ENCODE measurements around the gene FJX1.
A peak's percentile ranks its signal among the peaks of the same experiment; 100 is the strongest.

Gene FJX1

DNA sequence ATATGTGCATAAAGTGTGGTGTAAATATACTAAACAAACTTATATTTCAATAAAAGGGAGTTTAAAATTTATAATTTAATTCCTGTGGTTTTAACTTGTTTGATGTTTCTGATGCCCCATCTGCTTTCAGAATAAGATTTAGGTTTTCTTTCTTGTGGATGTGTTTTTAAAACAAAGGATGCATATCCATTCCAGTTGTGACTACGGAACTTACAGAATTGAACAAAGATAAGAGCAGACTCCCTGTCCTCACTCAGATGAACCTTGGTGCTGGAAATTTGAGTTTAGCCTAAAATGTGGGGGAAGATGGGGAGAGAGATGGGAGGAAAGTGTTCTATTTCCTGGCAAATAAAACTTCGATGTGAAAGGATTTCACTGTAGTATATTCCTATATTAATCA, 2.5 kb downstream of the FJX1 start:
- Histone ChIP-seq H3K36me3 (ENCODE audit: control insufficient read depth, insufficient read depth, low read length) (no peaks in the 10 kb centered on the region), H3K4me3 (ENCODE audit: low read depth, low read length) (peak overlapping the region; percentile 69; the same call in 1 of the 2 replicates), H3K9ac (ENCODE audit: low read length) (no peak overlapping the region), H3K9me3 (ENCODE audit: control insufficient read depth, insufficient read depth, low read depth, low read length) (no peaks in the 10 kb centered on the region), H3K4me1 (ENCODE audit: control insufficient read depth, insufficient read depth, low read length) (peaks cover 18% of the 10 kb centered on the region), H3K27ac (ENCODE audit: low read depth, low read length) (no peak overlapping the region), H3K27me3 (ENCODE audit: control insufficient read depth, insufficient read depth, low read length) (peaks cover 38% of the 10 kb centered on the region)

DNA sequence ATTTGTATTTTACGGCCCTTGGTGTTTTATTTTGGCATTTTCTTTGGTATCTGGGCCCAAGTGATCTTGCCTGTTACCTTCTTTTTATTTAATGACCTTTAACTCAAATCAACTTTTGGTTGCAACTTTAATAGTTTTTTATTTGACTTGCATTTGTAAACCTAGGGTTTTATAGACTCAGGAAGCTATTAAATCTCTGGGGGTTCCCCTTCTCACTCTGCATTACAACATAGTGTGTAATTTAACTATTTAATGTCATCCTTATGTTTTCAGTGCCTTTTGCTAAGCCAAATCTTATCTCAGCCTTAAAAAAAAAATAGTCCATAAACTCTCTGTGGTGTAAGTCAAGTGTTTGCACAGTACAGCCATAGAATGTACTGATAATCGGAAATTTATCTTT, 3.4 kb downstream of the FJX1 start:
- peaks cover 18% of the 10 kb centered on the region for H3K4me1 ChIP-seq (ENCODE audit: control insufficient read depth, insufficient read depth, low read length)
- H3K27ac ChIP-seq (ENCODE audit: low read depth, low read length), result no peak overlapping the region
- H3K4me3 ChIP-seq (ENCODE audit: low read depth, low read length), result no peak overlapping the region
- no peaks in the 10 kb centered on the region for H3K36me3 ChIP-seq (ENCODE audit: control insufficient read depth, insufficient read depth, low read length)
- H3K9ac ChIP-seq (ENCODE audit: low read length), result no peak overlapping the region
- no peaks in the 10 kb centered on the region for H3K9me3 ChIP-seq (ENCODE audit: control insufficient read depth, insufficient read depth, low read depth, low read length)
- peaks cover 36% of the 10 kb centered on the region for H3K27me3 ChIP-seq (ENCODE audit: control insufficient read depth, insufficient read depth, low read length)

- H3K9me3 ChIP-seq (ENCODE audit: control insufficient read depth, insufficient read depth, low read depth, low read length), result no peaks in the 10 kb centered on the region
- no peak overlapping the region for H3K4me3 ChIP-seq (ENCODE audit: low read depth, low read length)
- no peak overlapping the region for H3K9ac ChIP-seq (ENCODE audit: low read length)
- H3K27ac ChIP-seq (ENCODE audit: low read depth, low read length), result no peak overlapping the region
- H3K36me3 ChIP-seq (ENCODE audit: control insufficient read depth, insufficient read depth, low read length), result no peaks in the 10 kb centered on the region
- peaks cover 31% of the 10 kb centered on the region for H3K27me3 ChIP-seq (ENCODE audit: control insufficient read depth, insufficient read depth, low read length)
- H3K4me1 ChIP-seq (ENCODE audit: control insufficient read depth, insufficient read depth, low read length), result peaks cover 18% of the 10 kb centered on the region
Observed at GRCh38 chr11:35622070-35622469, 3.8 kb downstream of the FJX1 start.

DNA sequence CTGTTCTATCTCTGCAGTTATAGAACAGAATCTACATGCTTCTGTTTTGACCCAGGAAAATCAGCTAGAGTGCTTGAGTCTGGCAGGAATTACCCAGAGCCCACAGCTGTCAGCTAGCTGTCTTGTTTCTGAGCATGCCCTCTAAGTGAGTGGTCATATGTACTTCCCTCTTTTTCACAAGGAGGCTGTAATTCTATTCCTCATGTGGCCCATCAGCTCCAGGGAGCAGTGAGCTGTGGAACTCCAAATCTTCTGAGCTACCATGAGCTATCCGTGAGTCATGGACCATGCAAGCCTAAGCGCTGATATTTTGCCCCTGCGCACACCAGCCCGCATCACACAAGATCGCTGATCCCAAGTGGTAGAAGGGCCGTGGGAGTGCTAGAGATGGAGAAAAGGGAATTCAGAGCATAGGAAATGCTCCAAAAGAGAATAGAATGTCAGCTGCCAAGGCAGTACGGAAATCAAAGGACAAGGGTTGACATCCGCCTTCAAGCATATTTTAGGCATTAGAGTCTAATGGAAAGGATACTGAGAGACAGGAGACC, 5.4 kb downstream of the FJX1 start:
- no peaks in the 10 kb centered on the region for H3K9me3 ChIP-seq (ENCODE audit: control insufficient read depth, insufficient read depth, low read depth, low read length)
- peaks cover 25% of the 10 kb centered on the region for H3K27me3 ChIP-seq (ENCODE audit: control insufficient read depth, insufficient read depth, low read length)
- H3K9ac ChIP-seq (ENCODE audit: low read length), result no peak overlapping the region
- no peak overlapping the region for H3K27ac ChIP-seq (ENCODE audit: low read depth, low read length)
- H3K4me1 ChIP-seq (ENCODE audit: control insufficient read depth, insufficient read depth, low read length), result peaks cover 18% of the 10 kb centered on the region
- H3K4me3 ChIP-seq (ENCODE audit: low read depth, low read length), result no peak overlapping the region
- H3K36me3 ChIP-seq (ENCODE audit: control insufficient read depth, insufficient read depth, low read length), result no peaks in the 10 kb centered on the region

GRCh38 chr11:35624316-35624715, 6.1 kb downstream of the FJX1 start:
- H3K4me3 ChIP-seq (ENCODE audit: low read depth, low read length), result no peak overlapping the region
- H3K4me1 ChIP-seq (ENCODE audit: control insufficient read depth, insufficient read depth, low read length), result peaks cover 15% of the 10 kb centered on the region
- H3K27ac ChIP-seq (ENCODE audit: low read depth, low read length), result no peak overlapping the region
- H3K9me3 ChIP-seq (ENCODE audit: control insufficient read depth, insufficient read depth, low read depth, low read length), result no peaks in the 10 kb centered on the region
- no peak overlapping the region for H3K9ac ChIP-seq (ENCODE audit: low read length)
- H3K36me3 ChIP-seq (ENCODE audit: control insufficient read depth, insufficient read depth, low read length), result no peaks in the 10 kb centered on the region
- H3K27me3 ChIP-seq (ENCODE audit: control insufficient read depth, insufficient read depth, low read length), result peaks cover 19% of the 10 kb centered on the region

DNA sequence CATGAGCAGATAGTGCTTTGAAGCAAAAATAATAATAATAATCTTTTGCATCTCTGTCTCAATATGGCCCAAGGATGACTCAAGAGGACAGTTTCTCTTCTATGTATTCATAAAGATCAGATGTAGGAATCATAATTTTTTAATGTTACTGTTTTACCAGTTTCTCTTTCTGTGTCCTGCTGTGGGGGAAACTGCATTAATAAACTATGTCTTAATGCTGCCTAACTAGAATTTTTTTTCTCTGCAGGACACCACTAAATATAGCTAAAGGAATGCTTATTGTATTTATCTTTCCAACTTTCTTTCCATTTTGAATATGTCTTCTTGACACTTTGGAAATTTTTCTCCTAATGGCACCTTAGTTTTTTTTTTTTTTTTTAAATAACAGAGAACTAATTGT, 6.5 kb downstream of the FJX1 start:
- Histone ChIP-seq H3K27me3 (ENCODE audit: control insufficient read depth, insufficient read depth, low read length) (peaks cover 14% of the 10 kb centered on the region), H3K4me3 (ENCODE audit: low read depth, low read length) (no peak overlapping the region), H3K27ac (ENCODE audit: low read depth, low read length) (no peak overlapping the region), H3K9me3 (ENCODE audit: control insufficient read depth, insufficient read depth, low read depth, low read length) (no peaks in the 10 kb centered on the region), H3K9ac (ENCODE audit: low read length) (no peak overlapping the region), H3K36me3 (ENCODE audit: control insufficient read depth, insufficient read depth, low read length) (no peaks in the 10 kb centered on the region), H3K4me1 (ENCODE audit: control insufficient read depth, insufficient read depth, low read length) (peaks cover 13% of the 10 kb centered on the region)

DNA sequence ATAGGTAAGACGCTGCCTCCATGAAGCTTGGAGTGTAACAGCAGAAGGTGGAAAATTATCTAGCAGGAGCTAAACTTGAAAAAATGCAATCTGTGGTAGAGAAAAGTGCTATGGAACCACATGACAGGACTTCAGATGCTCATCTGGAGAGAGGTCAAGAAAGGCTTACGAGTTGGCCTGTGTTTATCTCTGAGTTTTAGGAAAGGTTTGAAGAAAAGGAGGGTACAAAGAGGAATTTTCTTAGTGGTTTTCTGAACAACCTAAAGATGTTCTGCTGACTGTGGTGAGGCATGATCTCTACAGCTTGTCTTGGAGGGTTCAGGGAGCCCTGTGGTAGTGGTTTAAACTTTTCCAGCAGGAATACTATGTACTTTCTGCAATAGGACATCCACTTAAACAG, 8.2 kb downstream of the FJX1 start:
- Histone ChIP-seq H3K9ac (ENCODE audit: low read length) (no peak overlapping the region), H3K27me3 (ENCODE audit: control insufficient read depth, insufficient read depth, low read length) (no peaks in the 10 kb centered on the region), H3K4me1 (ENCODE audit: control insufficient read depth, insufficient read depth, low read length) (peaks cover 9% of the 10 kb centered on the region), H3K4me3 (ENCODE audit: low read depth, low read length) (no peak overlapping the region), H3K36me3 (ENCODE audit: control insufficient read depth, insufficient read depth, low read length) (no peaks in the 10 kb centered on the region), H3K9me3 (ENCODE audit: control insufficient read depth, insufficient read depth, low read depth, low read length) (no peaks in the 10 kb centered on the region), H3K27ac (ENCODE audit: low read depth, low read length) (no peak overlapping the region)

GRCh38 chr11:35629511-35629910, 11.3 kb downstream of the FJX1 start:
- H3K9ac ChIP-seq (ENCODE audit: low read length), result no peak overlapping the region
- H3K27ac ChIP-seq (ENCODE audit: low read depth, low read length), result no peak overlapping the region
- no peaks in the 10 kb centered on the region for H3K4me1 ChIP-seq (ENCODE audit: control insufficient read depth, insufficient read depth, low read length)
- H3K27me3 ChIP-seq (ENCODE audit: control insufficient read depth, insufficient read depth, low read length), result no peaks in the 10 kb centered on the region
- no peaks in the 10 kb centered on the region for H3K36me3 ChIP-seq (ENCODE audit: control insufficient read depth, insufficient read depth, low read length)
- no peak overlapping the region for H3K4me3 ChIP-seq (ENCODE audit: low read depth, low read length)
- no peaks in the 10 kb centered on the region for H3K9me3 ChIP-seq (ENCODE audit: control insufficient read depth, insufficient read depth, low read depth, low read length)

DNA sequence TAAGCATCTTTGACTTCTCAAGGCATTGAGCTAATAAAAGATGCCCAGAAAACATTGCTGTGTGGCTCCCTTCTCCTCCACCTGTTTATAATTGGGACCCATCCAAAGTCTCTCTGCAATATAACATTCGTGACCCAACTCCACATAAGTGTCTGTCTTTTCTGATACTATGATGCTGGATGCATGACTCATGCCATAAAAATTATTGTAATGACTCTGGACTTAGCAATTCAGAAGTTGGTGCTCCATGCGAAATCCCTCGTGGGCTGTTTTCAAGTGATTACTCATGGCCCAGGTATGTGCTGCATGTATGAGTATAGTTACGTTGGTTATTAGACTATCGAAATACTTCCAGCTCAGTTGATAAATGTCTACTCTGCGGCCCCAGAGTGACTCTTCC, 11.7 kb downstream of the FJX1 start:
- H3K4me1 ChIP-seq (ENCODE audit: control insufficient read depth, insufficient read depth, low read length), result no peaks in the 10 kb centered on the region
- H3K9ac ChIP-seq (ENCODE audit: low read length), result no peak overlapping the region
- no peak overlapping the region for H3K27ac ChIP-seq (ENCODE audit: low read depth, low read length)
- no peaks in the 10 kb centered on the region for H3K36me3 ChIP-seq (ENCODE audit: control insufficient read depth, insufficient read depth, low read length)
- H3K27me3 ChIP-seq (ENCODE audit: control insufficient read depth, insufficient read depth, low read length), result no peaks in the 10 kb centered on the region
- H3K4me3 ChIP-seq (ENCODE audit: low read depth, low read length), result no peak overlapping the region
- no peaks in the 10 kb centered on the region for H3K9me3 ChIP-seq (ENCODE audit: control insufficient read depth, insufficient read depth, low read depth, low read length)

DNA sequence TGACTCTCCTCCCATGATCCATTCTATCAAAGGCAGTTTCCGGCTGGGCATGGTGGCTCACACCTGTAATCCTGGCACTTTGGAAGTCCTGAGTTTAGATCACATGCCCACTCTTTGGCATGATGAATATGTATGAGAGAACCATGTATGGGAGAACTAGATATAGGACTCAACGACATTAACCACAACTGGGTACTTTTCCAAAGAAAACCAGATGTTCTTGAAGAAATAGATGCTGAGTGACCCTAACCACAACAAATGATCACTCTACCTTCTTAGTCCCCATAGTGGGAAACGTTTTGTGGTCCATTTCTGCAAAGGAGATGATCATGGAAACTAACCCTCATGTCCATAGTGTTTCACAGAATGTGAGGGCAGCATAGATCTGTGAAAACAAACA, 13.6 kb downstream of the FJX1 start:
- Histone ChIP-seq H3K27me3 (ENCODE audit: control insufficient read depth, insufficient read depth, low read length) (no peaks in the 10 kb centered on the region), H3K36me3 (ENCODE audit: control insufficient read depth, insufficient read depth, low read length) (no peaks in the 10 kb centered on the region), H3K27ac (ENCODE audit: low read depth, low read length) (no peak overlapping the region), H3K9ac (ENCODE audit: low read length) (no peak overlapping the region), H3K4me1 (ENCODE audit: control insufficient read depth, insufficient read depth, low read length) (no peaks in the 10 kb centered on the region), H3K4me3 (ENCODE audit: low read depth, low read length) (no peak overlapping the region), H3K9me3 (ENCODE audit: control insufficient read depth, insufficient read depth, low read depth, low read length) (no peaks in the 10 kb centered on the region)

GRCh38 chr11:35632301-35632700, 14.0 kb downstream of the FJX1 start:
- no peak overlapping the region for H3K27ac ChIP-seq (ENCODE audit: low read depth, low read length)
- no peaks in the 10 kb centered on the region for H3K4me1 ChIP-seq (ENCODE audit: control insufficient read depth, insufficient read depth, low read length)
- no peaks in the 10 kb centered on the region for H3K9me3 ChIP-seq (ENCODE audit: control insufficient read depth, insufficient read depth, low read depth, low read length)
- no peak overlapping the region for H3K4me3 ChIP-seq (ENCODE audit: low read depth, low read length)
- no peaks in the 10 kb centered on the region for H3K36me3 ChIP-seq (ENCODE audit: control insufficient read depth, insufficient read depth, low read length)
- no peaks in the 10 kb centered on the region for H3K27me3 ChIP-seq (ENCODE audit: control insufficient read depth, insufficient read depth, low read length)
- H3K9ac ChIP-seq (ENCODE audit: low read length), result no peak overlapping the region

Data from HUES6 (cell line).